ENCODE results near the gene HOXB2. TPM values are rescaled to one million over a fixed set of nuclear protein-coding genes. Genes with fewer than 3 reads are reported as not detected.

HOXB2 gene
- total and polyA plus RNA-seq, 2 experiments from 2014 or later, result not detected

GRCh38 chr17:48579760-48580554 lies 35.0 kb upstream of the HOXB2 start:
- H3K4me3 Mint-ChIP-seq, result no peak overlapping the region
- ATAC-seq (no peak), DNase-seq (ENCODE audit: low spot score) (no peak)
- H3K79me2 ChIP-seq (replicated peaks; ENCODE audit: insufficient read depth), result no peaks in the 10 kb centered on the region
- no peak overlapping the region for H3K4me2 ChIP-seq
- peak; percentile 96 for TF ChIP-seq EZH2 (IDR thresholded peaks at IDR 0.05; ENCODE audit: low read depth, unreplicated experiment)
- no peak for TF ChIP-seq ZNF462 (CRISPR knock-in tag; IDR thresholded peaks at IDR 0.05)
- no peak overlapping the region for H3K4me3 ChIP-seq
- peaks cover 70% of the 10 kb centered on the region for H3K27me3 Mint-ChIP-seq (ENCODE audit: insufficient read depth, low read depth, poor library complexity)
- no peak overlapping the region for H3K27ac Mint-ChIP-seq
- no peak overlapping the region for H2AFZ ChIP-seq
- H3K9me3 Mint-ChIP-seq, result peaks cover 10% of the 10 kb centered on the region
- H4K20me1 ChIP-seq (replicated peaks; ENCODE audit: insufficient read depth), result peaks cover 60% of the 10 kb centered on the region
- peaks cover 29% of the 10 kb centered on the region for H3K4me1 Mint-ChIP-seq
- H3F3A ChIP-seq (replicated peaks; ENCODE audit: low read depth), result peaks cover 53% of the 10 kb centered on the region
- H3K9me2 ChIP-seq (ENCODE audit: insufficient read depth), result no peaks in the 10 kb centered on the region
- H3K4me1 ChIP-seq (ENCODE audit: insufficient read depth), result peaks cover 49% of the 10 kb centered on the region; the same call in 1 of the 2 replicates
- no peak overlapping the region for H3K27ac ChIP-seq (ENCODE audit: low read depth)
- peaks cover 100% of the 10 kb centered on the region for H3K27me3 ChIP-seq (ENCODE audit: insufficient read depth)
- no peaks in the 10 kb centered on the region for H3K36me3 Mint-ChIP-seq (ENCODE audit: low read depth)
- H3K36me3 ChIP-seq (ENCODE audit: insufficient read depth), result no peaks in the 10 kb centered on the region

- peaks cover 27% of the 10 kb centered on the region for H3K4me1 Mint-ChIP-seq
- no peaks in the 10 kb centered on the region for H3K36me3 Mint-ChIP-seq (ENCODE audit: low read depth)
- ATAC-seq (no peak), DNase-seq (ENCODE audit: low spot score) (no peak)
- no peaks in the 10 kb centered on the region for H3K9me2 ChIP-seq (ENCODE audit: insufficient read depth)
- H3K4me1 ChIP-seq (ENCODE audit: insufficient read depth), result peaks cover 54% of the 10 kb centered on the region; the same call in 1 of the 2 replicates
- H3K9me3 Mint-ChIP-seq, result peaks cover 10% of the 10 kb centered on the region
- peaks cover 58% of the 10 kb centered on the region for H3F3A ChIP-seq (replicated peaks; ENCODE audit: low read depth)
- H3K27ac Mint-ChIP-seq, result no peak overlapping the region
- no peak overlapping the region for H3K4me3 Mint-ChIP-seq
- H3K27me3 ChIP-seq (ENCODE audit: insufficient read depth), result peaks cover 100% of the 10 kb centered on the region
- H3K36me3 ChIP-seq (ENCODE audit: insufficient read depth), result no peaks in the 10 kb centered on the region
- no peak overlapping the region for H2AFZ ChIP-seq
- H4K20me1 ChIP-seq (replicated peaks; ENCODE audit: insufficient read depth), result peaks cover 63% of the 10 kb centered on the region
- peaks cover 64% of the 10 kb centered on the region for H3K27me3 Mint-ChIP-seq (ENCODE audit: insufficient read depth, low read depth, poor library complexity)
- H3K4me2 ChIP-seq, result no peak overlapping the region
- no peak overlapping the region for H3K4me3 ChIP-seq
- no peak overlapping the region for H3K27ac ChIP-seq (ENCODE audit: low read depth)
- no peaks in the 10 kb centered on the region for H3K79me2 ChIP-seq (replicated peaks; ENCODE audit: insufficient read depth)
- TF ChIP-seq, protein P1, sequence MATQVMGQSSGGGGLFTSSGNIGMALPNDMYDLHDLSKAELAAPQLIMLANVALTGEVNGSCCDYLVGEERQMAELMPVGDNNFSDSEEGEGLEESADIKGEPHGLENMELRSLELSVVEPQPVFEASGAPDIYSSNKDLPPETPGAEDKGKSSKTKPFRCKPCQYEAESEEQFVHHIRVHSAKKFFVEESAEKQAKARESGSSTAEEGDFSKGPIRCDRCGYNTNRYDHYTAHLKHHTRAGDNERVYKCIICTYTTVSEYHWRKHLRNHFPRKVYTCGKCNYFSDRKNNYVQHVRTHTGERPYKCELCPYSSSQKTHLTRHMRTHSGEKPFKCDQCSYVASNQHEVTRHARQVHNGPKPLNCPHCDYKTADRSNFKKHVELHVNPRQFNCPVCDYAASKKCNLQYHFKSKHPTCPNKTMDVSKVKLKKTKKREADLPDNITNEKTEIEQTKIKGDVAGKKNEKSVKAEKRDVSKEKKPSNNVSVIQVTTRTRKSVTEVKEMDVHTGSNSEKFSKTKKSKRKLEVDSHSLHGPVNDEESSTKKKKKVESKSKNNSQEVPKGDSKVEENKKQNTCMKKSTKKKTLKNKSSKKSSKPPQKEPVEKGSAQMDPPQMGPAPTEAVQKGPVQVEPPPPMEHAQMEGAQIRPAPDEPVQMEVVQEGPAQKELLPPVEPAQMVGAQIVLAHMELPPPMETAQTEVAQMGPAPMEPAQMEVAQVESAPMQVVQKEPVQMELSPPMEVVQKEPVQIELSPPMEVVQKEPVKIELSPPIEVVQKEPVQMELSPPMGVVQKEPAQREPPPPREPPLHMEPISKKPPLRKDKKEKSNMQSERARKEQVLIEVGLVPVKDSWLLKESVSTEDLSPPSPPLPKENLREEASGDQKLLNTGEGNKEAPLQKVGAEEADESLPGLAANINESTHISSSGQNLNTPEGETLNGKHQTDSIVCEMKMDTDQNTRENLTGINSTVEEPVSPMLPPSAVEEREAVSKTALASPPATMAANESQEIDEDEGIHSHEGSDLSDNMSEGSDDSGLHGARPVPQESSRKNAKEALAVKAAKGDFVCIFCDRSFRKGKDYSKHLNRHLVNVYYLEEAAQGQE (IDR thresholded peaks at IDR 0.05; ENCODE audit: unreplicated experiment), result no peak
- no peak for TF ChIP-seq ZNF114 (CRISPR knock-in tag; IDR thresholded peaks at IDR 0.05)
- no peak for TF ChIP-seq EZH2 (IDR thresholded peaks at IDR 0.05; ENCODE audit: low read depth, unreplicated experiment)
- no peak for TF ChIP-seq ETS1 (IDR thresholded peaks at IDR 0.05)
- TF ChIP-seq JUNB (IDR thresholded peaks at IDR 0.05; ENCODE audit: unreplicated experiment), result no peak
- TF ChIP-seq NANOG (IDR thresholded peaks at IDR 0.05; ENCODE audit: borderline replicate concordance), result no peak
- no peak for TF ChIP-seq POLR2AphosphoS5 (IDR thresholded peaks at IDR 0.05; ENCODE audit: low read depth)
Measured at GRCh38 chr17:48579471-48579759, 34.5 kb upstream of the HOXB2 start.

All from GM23338 (cell line).